Mesendoderm (in vitro differentiated cells): ENCODE results near the gene PARVB.

Experiments
- DNase-seq: peaks from one replicate; pipeline ENCODE4 v3.0.0; 2013
- H2AK5ac ChIP-seq: 2 replicates; pipeline ENCODE4 v1.6.1; 2013; ENCODE audit warnings: low read length, inconsistent platforms
- H2BK120ac ChIP-seq: 2 replicates; pipeline ENCODE4 v1.6.1; 2013; ENCODE audit warnings: low read depth, mild to moderate bottlenecking, low read length, moderate library complexity, mixed read lengths
- H2BK15ac ChIP-seq: replicated peaks from 2 replicates; pipeline ENCODE4 v1.6.1; 2013; ENCODE audit warnings: low read depth, mild to moderate bottlenecking, moderate library complexity
- H2BK5ac ChIP-seq: 2 replicates; pipeline ENCODE4 v1.6.1; 2013; ENCODE audit warnings: low read length, inconsistent platforms
- H3K18ac ChIP-seq: 2 replicates; pipeline ENCODE4 v1.6.1; 2013; ENCODE audit warnings: mild to moderate bottlenecking, low read length, mixed read lengths
- H3K23ac ChIP-seq: one replicate; pipeline ENCODE4 v1.6.1; 2013; ENCODE audit warnings: low read length
- H3K27ac ChIP-seq: 2 replicates; pipeline ENCODE4 v1.5.1; 2013; ENCODE audit warnings: low read depth, mild to moderate bottlenecking, inconsistent platforms, low read length, moderate library complexity
- H3K27me3 ChIP-seq: 2 replicates; pipeline ENCODE4 v1.6.1; 2013; ENCODE audit warnings: low read length, control low read depth, mild to moderate bottlenecking, inconsistent platforms; ENCODE audit not compliant: insufficient read depth, poor library complexity
- H3K36me3 ChIP-seq: 2 replicates; pipeline ENCODE4 v1.6.1; 2013; ENCODE audit warnings: low read length, inconsistent platforms; ENCODE audit not compliant: control insufficient read depth, insufficient read depth
- H3K4ac ChIP-seq: one replicate; pipeline ENCODE4 v1.6.1; 2013; ENCODE audit warnings: low read depth, mild to moderate bottlenecking, low read length, moderate library complexity
- H3K4me1 ChIP-seq: 2 replicates; pipeline ENCODE4 v1.6.1; 2013; ENCODE audit warnings: low read depth, low read length, inconsistent platforms; ENCODE audit not compliant: control insufficient read depth
- H3K4me2 ChIP-seq: 2 replicates; pipeline ENCODE4 v1.6.1; 2013; ENCODE audit warnings: low read length
- H3K4me3 ChIP-seq: 2 replicates; pipeline ENCODE4 v1.5.1; 2013; ENCODE audit warnings: mild to moderate bottlenecking, low read length
- H3K56ac ChIP-seq: one replicate; pipeline ENCODE4 v1.6.1; 2013; ENCODE audit warnings: low read length
- H3K79me1 ChIP-seq: 2 replicates; pipeline ENCODE4 v1.6.1; 2013; ENCODE audit warnings: low read length, inconsistent platforms
- H3K79me2 ChIP-seq: 2 replicates; pipeline ENCODE4 v1.6.1; 2013; ENCODE audit warnings: mild to moderate bottlenecking, low read length; ENCODE audit not compliant: control insufficient read depth, insufficient read depth
- H3K9ac ChIP-seq: 2 replicates; pipeline ENCODE4 v1.6.1; 2013; ENCODE audit warnings: low read length, inconsistent platforms
- H4K5ac ChIP-seq: one replicate; pipeline ENCODE4 v1.6.1; 2013; ENCODE audit warnings: low read length
- H4K8ac ChIP-seq: one replicate; pipeline ENCODE4 v1.6.1; 2013; ENCODE audit warnings: low read depth, mild to moderate bottlenecking, control low read depth, low read length, moderate library complexity
- WGBS: extraction: QIAGEN DNeasy Blood & Tissue Kit; methylation state at CpG from one replicate; pipeline ENCODE4 v1.1.7; 2013; ENCODE audit warnings: low lambda C conversion rate, missing lambda C conversion rate; ENCODE audit not compliant: insufficient coverage; ENCODE audit errors: extremely low coverage; 5-methylcytosine and 5-hydroxymethylcytosine counted together

PARVB gene

DNA sequence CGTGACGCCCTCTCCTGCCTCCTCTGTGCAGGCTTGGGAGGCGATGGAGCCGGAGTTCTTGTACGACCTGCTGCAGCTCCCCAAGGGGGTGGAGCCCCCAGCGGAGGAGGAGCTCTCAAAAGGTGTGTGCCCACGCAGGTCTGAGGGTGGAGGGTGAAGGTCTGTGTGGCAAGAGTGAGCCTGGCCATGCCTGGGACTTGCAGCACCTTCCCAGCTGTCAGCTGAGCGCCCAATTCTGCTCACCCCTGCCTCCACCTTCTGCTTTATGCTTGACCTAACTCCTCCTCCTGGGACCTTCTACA lies 159.1 kb downstream of the PARVB start:
- no peak overlapping the region for H2BK15ac ChIP-seq
- no peak overlapping the region for H4K8ac ChIP-seq
- no peak overlapping the region for H3K56ac ChIP-seq
- WGBS: no CpG with 5 or more reads among the region's 8 CpGs
- no peaks in the 10 kb centered on the region for H3K4me1 ChIP-seq
- H3K27ac ChIP-seq: no peak overlapping the region
- H2BK120ac ChIP-seq: no peak overlapping the region
- H2BK5ac ChIP-seq: no peak overlapping the region
- H4K5ac ChIP-seq: no peak overlapping the region
- no peaks in the 10 kb centered on the region for H3K27me3 ChIP-seq
- H2AK5ac ChIP-seq: no peak overlapping the region
- no peak overlapping the region for H3K18ac ChIP-seq
- no peaks in the 10 kb centered on the region for H3K79me1 ChIP-seq
- H3K79me2 ChIP-seq: no peaks in the 10 kb centered on the region
- no peak overlapping the region for H3K9ac ChIP-seq
- no peak overlapping the region for H3K4ac ChIP-seq
- H3K23ac ChIP-seq: no peak overlapping the region
- no peaks in the 10 kb centered on the region for H3K36me3 ChIP-seq
- no peak for DNase-seq
- no peak overlapping the region for H3K4me3 ChIP-seq
- no peak overlapping the region for H3K4me2 ChIP-seq

DNA sequence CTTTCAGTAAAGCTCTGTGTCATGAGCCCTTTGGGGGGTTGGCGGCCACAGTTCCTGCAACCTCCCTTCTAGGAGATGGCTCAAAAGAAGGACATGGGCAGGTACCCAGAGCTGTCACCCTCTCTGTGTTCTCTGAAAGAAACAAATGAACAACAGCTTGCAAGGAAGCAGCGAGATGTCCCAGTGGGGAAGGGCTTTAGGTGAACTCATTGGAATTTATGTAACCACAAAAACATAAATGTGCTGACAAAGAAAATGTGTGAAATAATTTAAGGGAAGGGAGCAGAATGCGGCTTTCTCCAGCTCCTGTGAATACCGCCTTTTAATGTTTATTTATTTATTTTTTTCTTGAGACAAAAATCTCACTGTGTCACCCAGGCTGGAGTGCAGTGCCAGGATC lies 159.9 kb downstream of the PARVB start:
- Histone ChIP-seq H3K18ac (no peak overlapping the region), H2AK5ac (no peak overlapping the region), H3K36me3 (no peaks in the 10 kb centered on the region), H3K27me3 (no peaks in the 10 kb centered on the region), H3K4ac (no peak overlapping the region), H3K4me1 (no peaks in the 10 kb centered on the region), H3K9ac (no peak overlapping the region), H3K56ac (no peak overlapping the region), H3K79me2 (no peaks in the 10 kb centered on the region), H4K5ac (no peak overlapping the region), H2BK120ac (no peak overlapping the region), H3K23ac (peak overlapping the region; percentile 34), H2BK15ac (no peak overlapping the region), H3K27ac (no peak overlapping the region), H3K4me3 (no peak overlapping the region), H2BK5ac (no peak overlapping the region), H3K79me1 (no peaks in the 10 kb centered on the region), H4K8ac (no peak overlapping the region), H3K4me2 (no peak overlapping the region)
- no CpG with 5 or more reads among the region's 4 CpGs for WGBS
- no peak for DNase-seq

GRCh38 chr22:44185237-44186120 lies 161.4 kb downstream of the PARVB start:
- H4K5ac ChIP-seq: no peak overlapping the region
- no peaks in the 10 kb centered on the region for H3K27me3 ChIP-seq
- H3K18ac ChIP-seq: no peak overlapping the region

GRCh38 chr22:44186121-44186510 lies 162.0 kb downstream of the PARVB start:
- no peak overlapping the region for H3K4me3 ChIP-seq
- H3K79me1 ChIP-seq: no peaks in the 10 kb centered on the region
- no peaks in the 10 kb centered on the region for H3K79me2 ChIP-seq
- no peak overlapping the region for H2AK5ac ChIP-seq
- no peak overlapping the region for H3K4ac ChIP-seq
- no peak overlapping the region for H2BK120ac ChIP-seq
- no peaks in the 10 kb centered on the region for H3K36me3 ChIP-seq
- H3K27ac ChIP-seq: no peak overlapping the region
- no peaks in the 10 kb centered on the region for H3K27me3 ChIP-seq
- DNase-seq: no peak
- no peaks in the 10 kb centered on the region for H3K4me1 ChIP-seq
- no peak overlapping the region for H4K5ac ChIP-seq
- no peak overlapping the region for H4K8ac ChIP-seq
- no peak overlapping the region for H3K18ac ChIP-seq
- H3K23ac ChIP-seq: no peak overlapping the region
- WGBS: no CpG with 5 or more reads among the region's 8 CpGs
- H2BK5ac ChIP-seq: no peak overlapping the region
- H3K4me2 ChIP-seq: no peak overlapping the region
- no peak overlapping the region for H3K56ac ChIP-seq
- no peak overlapping the region for H3K9ac ChIP-seq
- H2BK15ac ChIP-seq: no peak overlapping the region

More at GRCh38 chr22:44185237-44186120, 161.4 kb downstream of the PARVB start:
- Histone ChIP-seq H3K27ac (no peak overlapping the region), H3K23ac (no peak overlapping the region), H2AK5ac (no peak overlapping the region), H3K4me2 (no peak overlapping the region), H2BK120ac (no peak overlapping the region), H3K4ac (no peak overlapping the region), H3K79me1 (no peaks in the 10 kb centered on the region), H3K36me3 (no peaks in the 10 kb centered on the region), H2BK5ac (no peak overlapping the region), H4K8ac (no peak overlapping the region), H2BK15ac (no peak overlapping the region), H3K4me3 (no peak overlapping the region), H3K56ac (no peak overlapping the region), H3K79me2 (no peaks in the 10 kb centered on the region), H3K9ac (no peak overlapping the region), H3K4me1 (no peaks in the 10 kb centered on the region)
- no CpG with 5 or more reads among the region's 16 CpGs for WGBS
- DNase-seq: no peak

GRCh38 chr22:44186737-44187136 lies 162.6 kb downstream of the PARVB start:
- no CpG with 5 or more reads among the region's 4 CpGs for WGBS

More at GRCh38 chr22:44186737-44187136, 162.6 kb downstream of the PARVB start:
- Histone ChIP-seq H2AK5ac (no peak overlapping the region), H3K4ac (no peak overlapping the region), H3K27ac (no peak overlapping the region), H3K36me3 (no peaks in the 10 kb centered on the region), H3K4me3 (no peak overlapping the region), H3K56ac (no peak overlapping the region), H2BK120ac (no peak overlapping the region), H2BK5ac (no peak overlapping the region), H3K27me3 (no peaks in the 10 kb centered on the region), H3K79me2 (no peaks in the 10 kb centered on the region), H3K79me1 (no peaks in the 10 kb centered on the region), H3K23ac (no peak overlapping the region), H4K5ac (no peak overlapping the region), H3K9ac (no peak overlapping the region), H3K4me2 (no peak overlapping the region), H4K8ac (no peak overlapping the region), H2BK15ac (no peak overlapping the region), H3K4me1 (no peaks in the 10 kb centered on the region), H3K18ac (no peak overlapping the region)
- DNase-seq: no peak
